Measurements from ENCODE around the gene PRSS2.
"Not testable (repeated sequence)": the region's sequence is repeated elsewhere in the genome, so short reads cannot be mapped to it uniquely, and the experiment has no call there.

PRSS2 gene

GRCh38 chr7:142760071-142760642 lies 10.6 kb upstream of the PRSS2 start:
- FAIRE-seq (no peak), DNase-seq (ENCODE audit: insufficient read length, low spot score) (no peak)
- TF ChIP-seq SPI1 (IDR thresholded peaks at IDR 0.05; ENCODE audit: low read depth, low read length) (no peak), POU2F2 (IDR thresholded peaks at IDR 0.05; ENCODE audit: low read depth, low read length) (no peak), TAF1 (IDR thresholded peaks at IDR 0.05; ENCODE audit: low read depth, low read length) (no peak), POLR2A (IDR thresholded peaks at IDR 0.05; ENCODE audit: low read depth, low read length) (no peak), PAX5 (IDR thresholded peaks at IDR 0.05; ENCODE audit: insufficient read depth, low read length, severe bottlenecking) (no peak), POLR2AphosphoS5 (IDR thresholded peaks at IDR 0.05; ENCODE audit: low read depth, low read length) (no peak)

- not testable (repeated sequence) for FAIRE-seq; DNase-seq (ENCODE audit: insufficient read length, low spot score)
Measured at GRCh38 chr7:142761606-142762005, 9.2 kb upstream of the PRSS2 start.

- DNase-seq (ENCODE audit: insufficient read length, low spot score): no peak
- TF ChIP-seq SPI1 (IDR thresholded peaks at IDR 0.05; ENCODE audit: low read depth, low read length) (no peak), POU2F2 (IDR thresholded peaks at IDR 0.05; ENCODE audit: low read depth, low read length) (no peak), TAF1 (IDR thresholded peaks at IDR 0.05; ENCODE audit: low read depth, low read length) (no peak), POLR2A (IDR thresholded peaks at IDR 0.05; ENCODE audit: low read depth, low read length) (no peak), POLR2AphosphoS5 (IDR thresholded peaks at IDR 0.05; ENCODE audit: low read depth, low read length) (no peak)
- FAIRE-seq: no peak
Measured at GRCh38 chr7:142762104-142762503, 8.7 kb upstream of the PRSS2 start.

- no peak for TF ChIP-seq SPI1 (IDR thresholded peaks at IDR 0.05; ENCODE audit: low read depth, low read length)
- no peak for TF ChIP-seq POU2F2 (IDR thresholded peaks at IDR 0.05; ENCODE audit: low read depth, low read length)
- no peak for TF ChIP-seq POLR2AphosphoS5 (IDR thresholded peaks at IDR 0.05; ENCODE audit: low read depth, low read length)
- DNase-seq (ENCODE audit: insufficient read length, low spot score) (no peak), FAIRE-seq (no peak)
Measured at GRCh38 chr7:142767451-142767850, 3.3 kb upstream of the PRSS2 start.

GRCh38 chr7:142767861-142768260 lies 2.9 kb upstream of the PRSS2 start:
- TF ChIP-seq PAX5 (IDR thresholded peaks at IDR 0.05; ENCODE audit: insufficient read depth, low read length, severe bottlenecking) (no peak), POLR2AphosphoS5 (IDR thresholded peaks at IDR 0.05; ENCODE audit: low read depth, low read length) (no peak), TAF1 (IDR thresholded peaks at IDR 0.05; ENCODE audit: low read depth, low read length) (no peak), POLR2A (IDR thresholded peaks at IDR 0.05; ENCODE audit: low read depth, low read length) (no peak)
- FAIRE-seq: no peak
- no peak for DNase-seq (ENCODE audit: insufficient read length, low spot score)

GRCh38 chr7:142768885-142769284 lies 1.9 kb upstream of the PRSS2 start:
- not testable (repeated sequence) for FAIRE-seq; DNase-seq (ENCODE audit: insufficient read length, low spot score)

GRCh38 chr7:142771353-142771723 lies 568 bp downstream of the PRSS2 start:
- FAIRE-seq (no peak), DNase-seq (ENCODE audit: insufficient read length, low spot score) (no peak)
- TF ChIP-seq POLR2AphosphoS5 (IDR thresholded peaks at IDR 0.05; ENCODE audit: low read depth, low read length): no peak
- TF ChIP-seq PAX5 (IDR thresholded peaks at IDR 0.05; ENCODE audit: insufficient read depth, low read length, severe bottlenecking): peak; percentile 68
- no peak for TF ChIP-seq POU2F2 (IDR thresholded peaks at IDR 0.05; ENCODE audit: low read depth, low read length)

- FAIRE-seq: peak; percentile 79
- DNase-seq (ENCODE audit: insufficient read length, low spot score): no peak
- TF ChIP-seq SPI1 (IDR thresholded peaks at IDR 0.05; ENCODE audit: low read depth, low read length) (no peak), POU2F2 (IDR thresholded peaks at IDR 0.05; ENCODE audit: low read depth, low read length) (no peak), POLR2AphosphoS5 (IDR thresholded peaks at IDR 0.05; ENCODE audit: low read depth, low read length) (no peak)
Measured at GRCh38 chr7:142772051-142772450, 1.3 kb downstream of the PRSS2 start.

GRCh38 chr7:142772673-142773072 lies 1.9 kb downstream of the PRSS2 start:
- TF ChIP-seq POU2F2 (IDR thresholded peaks at IDR 0.05; ENCODE audit: low read depth, low read length): no peak
- no peak for TF ChIP-seq POLR2A (IDR thresholded peaks at IDR 0.05; ENCODE audit: low read depth, low read length)
- no peak for TF ChIP-seq PAX5 (IDR thresholded peaks at IDR 0.05; ENCODE audit: insufficient read depth, low read length, severe bottlenecking)
- DNase-seq (ENCODE audit: insufficient read length, low spot score) (no peak), FAIRE-seq (no peak)

DNA sequence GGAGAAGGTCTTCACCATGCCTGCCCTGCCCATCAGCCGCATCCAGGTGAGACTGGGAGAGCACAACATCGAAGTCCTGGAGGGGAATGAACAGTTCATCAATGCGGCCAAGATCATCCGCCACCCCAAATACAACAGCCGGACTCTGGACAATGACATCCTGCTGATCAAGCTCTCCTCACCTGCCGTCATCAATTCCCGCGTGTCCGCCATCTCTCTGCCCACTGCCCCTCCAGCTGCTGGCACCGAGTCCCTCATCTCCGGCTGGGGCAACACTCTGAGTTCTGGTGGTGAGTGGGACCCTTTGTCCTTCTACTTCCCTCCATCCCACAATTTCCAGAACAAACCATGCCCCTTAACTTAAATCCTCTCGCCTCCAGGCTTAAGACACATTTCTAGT lies 2.5 kb downstream of the PRSS2 start:
- no peak for FAIRE-seq
- TF ChIP-seq POLR2AphosphoS5 (IDR thresholded peaks at IDR 0.05; ENCODE audit: low read depth, low read length): no peak
- no peak for TF ChIP-seq POLR2A (IDR thresholded peaks at IDR 0.05; ENCODE audit: low read depth, low read length)
- TF ChIP-seq POU2F2 (IDR thresholded peaks at IDR 0.05; ENCODE audit: low read depth, low read length): no peak
- no peak for TF ChIP-seq PAX5 (IDR thresholded peaks at IDR 0.05; ENCODE audit: insufficient read depth, low read length, severe bottlenecking)
- no peak for TF ChIP-seq SPI1 (IDR thresholded peaks at IDR 0.05; ENCODE audit: low read depth, low read length)
- no peak for TF ChIP-seq TAF1 (IDR thresholded peaks at IDR 0.05; ENCODE audit: low read depth, low read length)
- DNase-seq (ENCODE audit: insufficient read length, low spot score): no peak

- FAIRE-seq (no peak), DNase-seq (ENCODE audit: insufficient read length, low spot score) (no peak)
- TF ChIP-seq PAX5 (IDR thresholded peaks at IDR 0.05; ENCODE audit: insufficient read depth, low read length, severe bottlenecking) (no peak), TAF1 (IDR thresholded peaks at IDR 0.05; ENCODE audit: low read depth, low read length) (no peak), POU2F2 (IDR thresholded peaks at IDR 0.05; ENCODE audit: low read depth, low read length) (no peak), SPI1 (IDR thresholded peaks at IDR 0.05; ENCODE audit: low read depth, low read length) (no peak), POLR2A (IDR thresholded peaks at IDR 0.05; ENCODE audit: low read depth, low read length) (no peak), POLR2AphosphoS5 (IDR thresholded peaks at IDR 0.05; ENCODE audit: low read depth, low read length) (no peak)
Measured at GRCh38 chr7:142773937-142774744, 3.4 kb downstream of the PRSS2 start.

Measured in GM12891 (cell line).